GM23338 (cell line): ENCODE data around the gene NECAB3. TPM values are rescaled to one million over a fixed set of nuclear protein-coding genes. Genes with fewer than 3 reads are reported as not detected.

Experiments
- ATAC-seq: fragments of 200-7000 bp; cut with Tn5 transposase; 3 replicates; pipeline ENCODE4 v1.9.1; 2020
- DNase-seq: peaks from one replicate; pipeline ENCODE4 v3.0.0-alpha.2; 2015; ENCODE audit warnings: low spot score
- H2AFZ ChIP-seq: fragments of 200-600 bp; sonication (generic); 2 replicates; pipeline ENCODE4 v1.8.0; 2016; ENCODE audit warnings: antibody characterized with exemption, mild to moderate bottlenecking, moderate library complexity
- H3F3A ChIP-seq: fragments of 200-600 bp; sonication (generic); replicated peaks from 2 replicates; pipeline ENCODE4 v1.8.0; 2017; ENCODE audit warnings: antibody characterized with exemption, mixed run types, low read depth
- H3K27ac ChIP-seq: fragments of 200-600 bp; sonication (generic); 2 replicates; pipeline ENCODE4 v1.6.1; 2016; ENCODE audit warnings: low read depth
- H3K27me3 ChIP-seq: fragments of 200-600 bp; sonication (generic); 2 replicates; pipeline ENCODE4 v1.8.0; 2016; ENCODE audit warnings: mild to moderate bottlenecking, mixed run types, moderate library complexity; ENCODE audit not compliant: insufficient read depth
- H3K36me3 ChIP-seq: fragments of 200-600 bp; sonication (generic); 2 replicates; pipeline ENCODE4 v1.8.0; 2016; ENCODE audit warnings: mild to moderate bottlenecking; ENCODE audit not compliant: insufficient read depth
- H3K4me1 ChIP-seq: fragments of 200-600 bp; sonication (generic); 2 replicates; pipeline ENCODE4 v1.8.0; 2016; ENCODE audit warnings: mild to moderate bottlenecking, moderate library complexity; ENCODE audit not compliant: insufficient read depth
- H3K4me2 ChIP-seq: fragments of 200-600 bp; sonication (generic); 2 replicates; pipeline ENCODE4 v1.7.1; 2017; ENCODE audit warnings: mixed run types
- H3K4me3 ChIP-seq: fragments of 200-600 bp; sonication (generic); 2 replicates; pipeline ENCODE4 v1.6.1; 2016; ENCODE audit warnings: mixed run types
- H3K79me2 ChIP-seq: fragments of 200-600 bp; sonication (generic); replicated peaks from 2 replicates; pipeline ENCODE4 v1.8.0; 2017; ENCODE audit warnings: mild to moderate bottlenecking; ENCODE audit not compliant: insufficient read depth
- H3K9me2 ChIP-seq: fragments of 200-600 bp; sonication (generic); 2 replicates; pipeline ENCODE4 v1.8.0; 2017; ENCODE audit not compliant: insufficient read depth
- H4K20me1 ChIP-seq: fragments of 200-600 bp; sonication (generic); replicated peaks from 2 replicates; pipeline ENCODE4 v1.8.0; 2017; ENCODE audit warnings: mild to moderate bottlenecking; ENCODE audit not compliant: insufficient read depth
- H3K27ac Mint-ChIP-seq: 2 replicates; pipeline ENCODE4 v1.8.0; 2020; ENCODE audit warnings: inconsistent platforms, mild to moderate bottlenecking, moderate library complexity, mixed read lengths
- H3K27me3 Mint-ChIP-seq: 3 replicates; pipeline ENCODE4 v1.8.0; 2022; ENCODE audit warnings: low read depth, mild to moderate bottlenecking, moderate library complexity, mixed read lengths, inconsistent platforms; ENCODE audit not compliant: insufficient read depth, poor library complexity
- H3K36me3 Mint-ChIP-seq: 3 replicates; pipeline ENCODE4 v1.8.0; 2021; ENCODE audit warnings: low read depth, mild to moderate bottlenecking, inconsistent platforms, moderate library complexity, mixed read lengths
- H3K4me1 Mint-ChIP-seq: 3 replicates; pipeline ENCODE4 v1.8.0; 2020; ENCODE audit warnings: mild to moderate bottlenecking, inconsistent platforms, mixed read lengths
- H3K4me3 Mint-ChIP-seq: 3 replicates; pipeline ENCODE4 v1.8.0; 2021; ENCODE audit warnings: moderate library complexity, mild to moderate bottlenecking, inconsistent platforms, mixed read lengths
- H3K9me3 Mint-ChIP-seq: 3 replicates; pipeline ENCODE4 v1.8.0; 2020; ENCODE audit warnings: moderate library complexity, mild to moderate bottlenecking, inconsistent platforms, mixed read lengths
- EZH2 ChIP-seq: fragments of 200-600 bp; sonication (generic); IDR thresholded peaks from one replicate; pipeline ENCODE4 v1.8.0; 2017; ENCODE audit warnings: antibody characterized with exemption, mild to moderate bottlenecking, low read depth; ENCODE audit not compliant: unreplicated experiment
- EZH2phosphoT487 ChIP-seq: fragments of 200-600 bp; sonication (generic); IDR thresholded peaks from one replicate; pipeline ENCODE4 v1.8.1; 2018; ENCODE audit warnings: antibody characterized with exemption; ENCODE audit not compliant: unreplicated experiment
- POLR2AphosphoS5 ChIP-seq: IDR thresholded peaks from 2 replicates; pipeline ENCODE4 v1.6.1; 2016; ENCODE audit warnings: antibody characterized with exemption, low read depth
- ZNF114 ChIP-seq: fragments of 250-450 bp; sonication (Bioruptor Pico); IDR thresholded peaks from 2 replicates; pipeline ENCODE4 v1.5.0; 2020; ENCODE audit warnings: mild to moderate bottlenecking, moderate library complexity
- polyA plus RNA-seq: library from polyadenylated mRNA; unstranded; fragments of >200 nt; fragmentation: Nextera tagmentation; extraction: Ambion mirVana; gene quantifications from 2 replicates; pipeline ENCODE4 v1.2.1, GENCODE V29; 2016
- total RNA-seq: library from RNA; depleted of rRNA; stranded (reverse); fragments of >200 nt; shearing (Covaris generic); gene quantifications from 2 replicates; pipeline ENCODE4 v1.2.3, GENCODE V29; 2014
- TF ChIP-seq, protein P1 (sequence below): IDR thresholded peaks from one replicate; pipeline ENCODE4 v1.6.1; 2018; ENCODE audit warnings: antibody characterized with exemption; ENCODE audit not compliant: unreplicated experiment
- TF ChIP-seq, protein P2 (sequence below): fragments of 250-450 bp; sonication (Bioruptor Pico); IDR thresholded peaks from 2 replicates; pipeline ENCODE4 v1.5.0; 2020; ENCODE audit warnings: mild to moderate bottlenecking, moderate library complexity
- TF ChIP-seq, protein P3 (sequence below), 2 experiments: fragments of 200-600 bp in 1 of 2; sonication (generic) in 1 of 2; conservative IDR thresholded peaks; 2 replicates each; pipeline versions ENCODE4 v1.5.1 to v1.6.1; 2016 to 2017; ENCODE audit warnings: antibody characterized with exemption in 2 of 2, low read depth in 2 of 2, mild to moderate bottlenecking in 2 of 2, moderate library complexity in 1 of 2

NECAB3 gene
- total and polyA plus RNA-seq, 2 experiments from 2014 or later, result 8.5 to 28.4 TPM

DNA sequence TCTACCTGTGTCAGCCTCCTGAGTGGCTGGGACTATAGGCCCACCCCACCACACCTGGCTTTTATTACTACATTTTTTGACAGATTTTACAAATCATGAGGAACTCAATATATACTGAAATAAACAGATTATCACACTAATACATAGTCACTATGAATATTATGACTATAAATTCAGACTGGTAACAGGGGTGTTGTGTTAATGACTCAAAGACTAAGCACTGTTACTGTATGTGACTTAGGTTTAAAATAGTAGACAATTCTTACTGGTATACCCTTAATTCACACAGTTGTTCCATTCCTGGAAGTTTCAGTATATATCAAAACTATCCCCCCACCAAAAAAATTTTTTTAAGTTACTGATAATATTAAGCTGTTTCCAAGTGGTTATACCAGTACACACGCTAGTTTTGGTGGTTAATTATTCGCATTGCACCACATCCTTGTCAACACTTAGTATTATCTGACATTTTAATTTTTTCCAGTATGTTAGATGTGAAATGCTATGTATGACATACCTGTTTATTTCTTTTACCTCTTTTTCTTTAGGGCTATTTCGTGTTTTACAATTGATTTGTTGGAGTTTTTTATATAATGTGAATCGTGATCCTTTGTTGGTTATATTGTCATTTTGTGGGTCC is 46.5 kb downstream of the NECAB3 start (continued):
- TF ChIP-seq, protein P1, sequence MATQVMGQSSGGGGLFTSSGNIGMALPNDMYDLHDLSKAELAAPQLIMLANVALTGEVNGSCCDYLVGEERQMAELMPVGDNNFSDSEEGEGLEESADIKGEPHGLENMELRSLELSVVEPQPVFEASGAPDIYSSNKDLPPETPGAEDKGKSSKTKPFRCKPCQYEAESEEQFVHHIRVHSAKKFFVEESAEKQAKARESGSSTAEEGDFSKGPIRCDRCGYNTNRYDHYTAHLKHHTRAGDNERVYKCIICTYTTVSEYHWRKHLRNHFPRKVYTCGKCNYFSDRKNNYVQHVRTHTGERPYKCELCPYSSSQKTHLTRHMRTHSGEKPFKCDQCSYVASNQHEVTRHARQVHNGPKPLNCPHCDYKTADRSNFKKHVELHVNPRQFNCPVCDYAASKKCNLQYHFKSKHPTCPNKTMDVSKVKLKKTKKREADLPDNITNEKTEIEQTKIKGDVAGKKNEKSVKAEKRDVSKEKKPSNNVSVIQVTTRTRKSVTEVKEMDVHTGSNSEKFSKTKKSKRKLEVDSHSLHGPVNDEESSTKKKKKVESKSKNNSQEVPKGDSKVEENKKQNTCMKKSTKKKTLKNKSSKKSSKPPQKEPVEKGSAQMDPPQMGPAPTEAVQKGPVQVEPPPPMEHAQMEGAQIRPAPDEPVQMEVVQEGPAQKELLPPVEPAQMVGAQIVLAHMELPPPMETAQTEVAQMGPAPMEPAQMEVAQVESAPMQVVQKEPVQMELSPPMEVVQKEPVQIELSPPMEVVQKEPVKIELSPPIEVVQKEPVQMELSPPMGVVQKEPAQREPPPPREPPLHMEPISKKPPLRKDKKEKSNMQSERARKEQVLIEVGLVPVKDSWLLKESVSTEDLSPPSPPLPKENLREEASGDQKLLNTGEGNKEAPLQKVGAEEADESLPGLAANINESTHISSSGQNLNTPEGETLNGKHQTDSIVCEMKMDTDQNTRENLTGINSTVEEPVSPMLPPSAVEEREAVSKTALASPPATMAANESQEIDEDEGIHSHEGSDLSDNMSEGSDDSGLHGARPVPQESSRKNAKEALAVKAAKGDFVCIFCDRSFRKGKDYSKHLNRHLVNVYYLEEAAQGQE, result no peak
- TF ChIP-seq EZH2phosphoT487, result no peak
- TF ChIP-seq, protein P2, sequence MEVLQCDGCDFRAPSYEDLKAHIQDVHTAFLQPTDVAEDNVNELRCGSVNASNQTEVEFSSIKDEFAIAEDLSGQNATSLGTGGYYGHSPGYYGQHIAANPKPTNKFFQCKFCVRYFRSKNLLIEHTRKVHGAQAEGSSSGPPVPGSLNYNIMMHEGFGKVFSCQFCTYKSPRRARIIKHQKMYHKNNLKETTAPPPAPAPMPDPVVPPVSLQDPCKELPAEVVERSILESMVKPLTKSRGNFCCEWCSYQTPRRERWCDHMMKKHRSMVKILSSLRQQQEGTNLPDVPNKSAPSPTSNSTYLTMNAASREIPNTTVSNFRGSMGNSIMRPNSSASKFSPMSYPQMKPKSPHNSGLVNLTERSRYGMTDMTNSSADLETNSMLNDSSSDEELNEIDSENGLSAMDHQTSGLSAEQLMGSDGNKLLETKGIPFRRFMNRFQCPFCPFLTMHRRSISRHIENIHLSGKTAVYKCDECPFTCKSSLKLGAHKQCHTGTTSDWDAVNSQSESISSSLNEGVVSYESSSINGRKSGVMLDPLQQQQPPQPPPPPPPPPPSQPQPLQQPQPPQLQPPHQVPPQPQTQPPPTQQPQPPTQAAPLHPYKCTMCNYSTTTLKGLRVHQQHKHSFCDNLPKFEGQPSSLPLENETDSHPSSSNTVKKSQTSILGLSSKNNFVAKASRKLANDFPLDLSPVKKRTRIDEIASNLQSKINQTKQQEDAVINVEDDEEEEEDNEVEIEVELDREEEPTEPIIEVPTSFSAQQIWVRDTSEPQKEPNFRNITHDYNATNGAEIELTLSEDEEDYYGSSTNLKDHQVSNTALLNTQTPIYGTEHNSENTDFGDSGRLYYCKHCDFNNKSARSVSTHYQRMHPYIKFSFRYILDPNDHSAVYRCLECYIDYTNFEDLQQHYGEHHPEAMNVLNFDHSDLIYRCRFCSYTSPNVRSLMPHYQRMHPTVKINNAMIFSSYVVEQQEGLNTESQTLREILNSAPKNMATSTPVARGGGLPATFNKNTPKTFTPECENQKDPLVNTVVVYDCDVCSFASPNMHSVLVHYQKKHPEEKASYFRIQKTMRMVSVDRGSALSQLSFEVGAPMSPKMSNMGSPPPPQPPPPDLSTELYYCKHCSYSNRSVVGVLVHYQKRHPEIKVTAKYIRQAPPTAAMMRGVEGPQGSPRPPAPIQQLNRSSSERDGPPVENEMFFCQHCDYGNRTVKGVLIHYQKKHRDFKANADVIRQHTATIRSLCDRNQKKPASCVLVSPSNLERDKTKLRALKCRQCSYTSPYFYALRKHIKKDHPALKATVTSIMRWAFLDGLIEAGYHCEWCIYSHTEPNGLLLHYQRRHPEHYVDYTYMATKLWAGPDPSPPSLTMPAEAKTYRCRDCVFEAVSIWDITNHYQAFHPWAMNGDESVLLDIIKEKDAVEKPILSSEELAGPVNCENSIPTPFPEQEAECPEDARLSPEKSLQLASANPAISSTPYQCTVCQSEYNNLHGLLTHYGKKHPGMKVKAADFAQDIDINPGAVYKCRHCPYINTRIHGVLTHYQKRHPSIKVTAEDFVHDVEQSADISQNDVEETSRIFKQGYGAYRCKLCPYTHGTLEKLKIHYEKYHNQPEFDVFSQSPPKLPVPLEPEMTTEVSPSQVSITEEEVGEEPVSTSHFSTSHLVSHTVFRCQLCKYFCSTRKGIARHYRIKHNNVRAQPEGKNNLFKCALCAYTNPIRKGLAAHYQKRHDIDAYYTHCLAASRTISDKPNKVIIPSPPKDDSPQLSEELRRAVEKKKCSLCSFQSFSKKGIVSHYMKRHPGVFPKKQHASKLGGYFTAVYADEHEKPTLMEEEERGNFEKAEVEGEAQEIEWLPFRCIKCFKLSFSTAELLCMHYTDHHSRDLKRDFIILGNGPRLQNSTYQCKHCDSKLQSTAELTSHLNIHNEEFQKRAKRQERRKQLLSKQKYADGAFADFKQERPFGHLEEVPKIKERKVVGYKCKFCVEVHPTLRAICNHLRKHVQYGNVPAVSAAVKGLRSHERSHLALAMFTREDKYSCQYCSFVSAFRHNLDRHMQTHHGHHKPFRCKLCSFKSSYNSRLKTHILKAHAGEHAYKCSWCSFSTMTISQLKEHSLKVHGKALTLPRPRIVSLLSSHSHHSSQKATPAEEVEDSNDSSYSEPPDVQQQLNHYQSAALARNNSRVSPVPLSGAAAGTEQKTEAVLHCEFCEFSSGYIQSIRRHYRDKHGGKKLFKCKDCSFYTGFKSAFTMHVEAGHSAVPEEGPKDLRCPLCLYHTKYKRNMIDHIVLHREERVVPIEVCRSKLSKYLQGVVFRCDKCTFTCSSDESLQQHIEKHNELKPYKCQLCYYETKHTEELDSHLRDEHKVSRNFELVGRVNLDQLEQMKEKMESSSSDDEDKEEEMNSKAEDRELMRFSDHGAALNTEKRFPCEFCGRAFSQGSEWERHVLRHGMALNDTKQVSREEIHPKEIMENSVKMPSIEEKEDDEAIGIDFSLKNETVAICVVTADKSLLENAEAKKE (CRISPR knock-in tag), result no peak
- TF ChIP-seq EZH2, result no peak
- TF ChIP-seq ZNF114 (CRISPR knock-in tag), result no peak

DNA sequence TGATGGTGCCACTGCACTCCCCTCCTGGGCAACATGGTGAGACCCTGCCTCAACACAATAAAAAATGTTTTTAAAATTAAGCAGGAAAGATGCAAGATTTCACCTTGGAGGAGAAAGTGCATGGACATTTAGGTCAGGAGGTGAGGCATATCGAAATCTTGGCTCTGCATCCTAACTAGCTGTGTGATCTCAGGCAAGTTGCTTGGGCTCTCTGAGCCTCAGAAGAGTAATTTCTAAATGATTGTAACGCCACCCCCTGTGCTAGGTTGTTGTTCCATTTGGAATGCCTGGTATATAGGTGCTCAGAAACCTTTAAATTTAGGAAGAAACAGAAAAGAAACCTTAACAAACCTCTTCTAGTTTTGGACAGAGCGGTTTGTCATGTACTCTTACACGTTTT is 48.0 kb downstream of the NECAB3 start:
- H3K4me1 ChIP-seq, result no peaks in the 10 kb centered on the region
- Mint-ChIP-seq H3K9me3 (no peaks in the 10 kb centered on the region), H3K27ac (no peak overlapping the region), H3K4me1 (no peaks in the 10 kb centered on the region), H3K4me3 (no peak overlapping the region), H3K36me3 (peaks cover 29% of the 10 kb centered on the region), H3K27me3 (no peaks in the 10 kb centered on the region)
- H2AFZ ChIP-seq, result no peak overlapping the region
- ATAC-seq (no peak), DNase-seq (no peak)
- H4K20me1 ChIP-seq, result no peaks in the 10 kb centered on the region
- H3K79me2 ChIP-seq, result no peaks in the 10 kb centered on the region
- no peaks in the 10 kb centered on the region for H3K27me3 ChIP-seq
- no peak overlapping the region for H3K27ac ChIP-seq
- no peak overlapping the region for H3K4me2 ChIP-seq
- no peaks in the 10 kb centered on the region; the same call in 1 of the 2 replicates for H3K36me3 ChIP-seq
- H3K9me2 ChIP-seq, result no peaks in the 10 kb centered on the region
- no peak overlapping the region for H3K4me3 ChIP-seq
- no peaks in the 10 kb centered on the region for H3F3A ChIP-seq
- TF ChIP-seq POLR2AphosphoS5, result no peak
- TF ChIP-seq, protein P1, result no peak
- no peak for TF ChIP-seq EZH2phosphoT487
- TF ChIP-seq, protein P3, sequence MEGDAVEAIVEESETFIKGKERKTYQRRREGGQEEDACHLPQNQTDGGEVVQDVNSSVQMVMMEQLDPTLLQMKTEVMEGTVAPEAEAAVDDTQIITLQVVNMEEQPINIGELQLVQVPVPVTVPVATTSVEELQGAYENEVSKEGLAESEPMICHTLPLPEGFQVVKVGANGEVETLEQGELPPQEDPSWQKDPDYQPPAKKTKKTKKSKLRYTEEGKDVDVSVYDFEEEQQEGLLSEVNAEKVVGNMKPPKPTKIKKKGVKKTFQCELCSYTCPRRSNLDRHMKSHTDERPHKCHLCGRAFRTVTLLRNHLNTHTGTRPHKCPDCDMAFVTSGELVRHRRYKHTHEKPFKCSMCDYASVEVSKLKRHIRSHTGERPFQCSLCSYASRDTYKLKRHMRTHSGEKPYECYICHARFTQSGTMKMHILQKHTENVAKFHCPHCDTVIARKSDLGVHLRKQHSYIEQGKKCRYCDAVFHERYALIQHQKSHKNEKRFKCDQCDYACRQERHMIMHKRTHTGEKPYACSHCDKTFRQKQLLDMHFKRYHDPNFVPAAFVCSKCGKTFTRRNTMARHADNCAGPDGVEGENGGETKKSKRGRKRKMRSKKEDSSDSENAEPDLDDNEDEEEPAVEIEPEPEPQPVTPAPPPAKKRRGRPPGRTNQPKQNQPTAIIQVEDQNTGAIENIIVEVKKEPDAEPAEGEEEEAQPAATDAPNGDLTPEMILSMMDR (conservative IDR thresholded peaks at IDR 0.05; ENCODE audit: low read depth in 2 of 2), result no peak
